DOHH2 (cell line): Measurements from ENCODE around the gene EMP3.

ENCODE experiments used
- H3F3A ChIP-seq: fragments of 200-600 bp; sonication (generic), shearing (Covaris generic); 2 replicates; pipeline ENCODE4 v1.6.0; 2016; ENCODE audit warnings: antibody characterized with exemption, mild to moderate bottlenecking; ENCODE audit not compliant: control insufficient read depth, insufficient read depth
- H3K27ac ChIP-seq: fragments of 200-600 bp; sonication (generic); 2 replicates; pipeline ENCODE4 v1.5.1; 2014; ENCODE audit warnings: low read depth, mild to moderate bottlenecking, low read length, moderate library complexity
- H3K27me3 ChIP-seq: fragments of 200-600 bp; sonication (generic); 2 replicates; pipeline ENCODE4 v1.6.1; 2014; ENCODE audit warnings: mild to moderate bottlenecking, low read length, mixed read lengths; ENCODE audit not compliant: control insufficient read depth
- H3K36me3 ChIP-seq: fragments of 200-600 bp; sonication (generic); 2 replicates; pipeline ENCODE4 v1.6.1; 2014; ENCODE audit warnings: mild to moderate bottlenecking, low read length, moderate library complexity, mixed read lengths; ENCODE audit not compliant: control insufficient read depth
- H3K4me1 ChIP-seq: fragments of 200-600 bp; sonication (generic); 2 replicates; pipeline ENCODE4 v1.6.1; 2014; ENCODE audit warnings: mild to moderate bottlenecking, low read length, mixed read lengths; ENCODE audit not compliant: control insufficient read depth
- H3K4me2 ChIP-seq: fragments of 200-600 bp; sonication (generic); 2 replicates; pipeline ENCODE4 v1.6.0; 2014; ENCODE audit warnings: mild to moderate bottlenecking, low read length, moderate library complexity
- H3K4me3 ChIP-seq: fragments of 200-600 bp; sonication (generic); 2 replicates; pipeline ENCODE4 v1.5.1; 2014; ENCODE audit warnings: mild to moderate bottlenecking, low read length, mixed read lengths
- H3K79me2 ChIP-seq: fragments of 200-600 bp; sonication (generic); 2 replicates; pipeline ENCODE4 v1.6.1; 2014; ENCODE audit warnings: mild to moderate bottlenecking, low read length, mixed read lengths; ENCODE audit not compliant: control insufficient read depth
- H3K9me2 ChIP-seq: fragments of 200-600 bp; sonication (generic); replicated peaks from 2 replicates; pipeline ENCODE4 v1.6.1; 2014; ENCODE audit warnings: mild to moderate bottlenecking, low read length, mixed read lengths; ENCODE audit not compliant: control insufficient read depth
- H3K9me3 ChIP-seq: fragments of 200-600 bp; sonication (generic); 2 replicates; pipeline ENCODE4 v1.6.1; 2014; ENCODE audit warnings: antibody characterized with exemption, low read length, mixed read lengths; ENCODE audit not compliant: control insufficient read depth, insufficient read depth
- H4K20me1 ChIP-seq: fragments of 200-600 bp; sonication (generic); 2 replicates; pipeline ENCODE4 v1.6.0; 2014; ENCODE audit warnings: low read depth, mild to moderate bottlenecking, antibody characterized with exemption, low read length, moderate library complexity; ENCODE audit not compliant: control insufficient read depth, insufficient read depth
- EZH2phosphoT487 ChIP-seq: fragments of 200-600 bp; sonication (generic); IDR thresholded peaks from 2 replicates; pipeline ENCODE4 v1.6.1; 2017; ENCODE audit warnings: borderline replicate concordance, mild to moderate bottlenecking, antibody characterized with exemption, low read length, moderate library complexity, mixed read lengths
- TF ChIP-seq, protein P1 (sequence below): fragments of 200-600 bp; sonication (generic); IDR thresholded peaks from one replicate; pipeline ENCODE4 v1.5.1; 2014; ENCODE audit warnings: antibody characterized with exemption, mild to moderate bottlenecking, low read depth, low read length; ENCODE audit not compliant: poor library complexity, severe bottlenecking

Gene EMP3

GRCh38 chr19:48362716-48363499, 37.6 kb downstream of the EMP3 start:
- Histone ChIP-seq H3K27me3 (no peaks in the 10 kb centered on the region), H3K4me1 (peaks cover 17% of the 10 kb centered on the region), H3K4me2 (peak overlapping the region; percentile 93), H3K36me3 (peaks cover 6% of the 10 kb centered on the region; the same call in 1 of the 2 replicates), H3K79me2 (no peaks in the 10 kb centered on the region), H4K20me1 (no peaks in the 10 kb centered on the region), H3F3A (no peaks in the 10 kb centered on the region), H3K27ac (peak overlapping the region; percentile 75), H3K9me3 (no peaks in the 10 kb centered on the region), H3K9me2 (no peaks in the 10 kb centered on the region), H3K4me3 (peak overlapping the region; percentile 90)
- TF ChIP-seq EZH2phosphoT487: no peak
- TF ChIP-seq, protein P1, sequence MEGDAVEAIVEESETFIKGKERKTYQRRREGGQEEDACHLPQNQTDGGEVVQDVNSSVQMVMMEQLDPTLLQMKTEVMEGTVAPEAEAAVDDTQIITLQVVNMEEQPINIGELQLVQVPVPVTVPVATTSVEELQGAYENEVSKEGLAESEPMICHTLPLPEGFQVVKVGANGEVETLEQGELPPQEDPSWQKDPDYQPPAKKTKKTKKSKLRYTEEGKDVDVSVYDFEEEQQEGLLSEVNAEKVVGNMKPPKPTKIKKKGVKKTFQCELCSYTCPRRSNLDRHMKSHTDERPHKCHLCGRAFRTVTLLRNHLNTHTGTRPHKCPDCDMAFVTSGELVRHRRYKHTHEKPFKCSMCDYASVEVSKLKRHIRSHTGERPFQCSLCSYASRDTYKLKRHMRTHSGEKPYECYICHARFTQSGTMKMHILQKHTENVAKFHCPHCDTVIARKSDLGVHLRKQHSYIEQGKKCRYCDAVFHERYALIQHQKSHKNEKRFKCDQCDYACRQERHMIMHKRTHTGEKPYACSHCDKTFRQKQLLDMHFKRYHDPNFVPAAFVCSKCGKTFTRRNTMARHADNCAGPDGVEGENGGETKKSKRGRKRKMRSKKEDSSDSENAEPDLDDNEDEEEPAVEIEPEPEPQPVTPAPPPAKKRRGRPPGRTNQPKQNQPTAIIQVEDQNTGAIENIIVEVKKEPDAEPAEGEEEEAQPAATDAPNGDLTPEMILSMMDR: no peak

- no peaks in the 10 kb centered on the region for H3K27me3 ChIP-seq
- peaks cover 17% of the 10 kb centered on the region for H3K4me1 ChIP-seq
- H3F3A ChIP-seq: no peaks in the 10 kb centered on the region
- no peaks in the 10 kb centered on the region for H4K20me1 ChIP-seq
- H3K9me2 ChIP-seq: no peaks in the 10 kb centered on the region
- no peaks in the 10 kb centered on the region for H3K9me3 ChIP-seq
- peak overlapping the region; percentile 75 for H3K27ac ChIP-seq
- peak overlapping the region; percentile 93 for H3K4me2 ChIP-seq
- H3K79me2 ChIP-seq: no peaks in the 10 kb centered on the region
- H3K36me3 ChIP-seq: peaks cover 6% of the 10 kb centered on the region; the same call in 1 of the 2 replicates
- H3K4me3 ChIP-seq: peak overlapping the region; percentile 90
- TF ChIP-seq EZH2phosphoT487: no peak
- TF ChIP-seq, protein P1: no peak
Measured at GRCh38 chr19:48363500-48363809, 38.1 kb downstream of the EMP3 start.

- Histone ChIP-seq H3K4me1 (peaks cover 17% of the 10 kb centered on the region), H3K27ac (peak within 1 kb of the TSS; percentile 75), H3K4me3 (peak within 1 kb of the TSS; percentile 90)
Measured at GRCh38 chr19:48363810-48364597, 38.7 kb downstream of the EMP3 start, which contains the start of the genes SYNGR4 and TMEM143. Gene SYNGR4, plus strand, starts transcription at chr19:48364367. Its CDS starts 1,476 bp downstream, at chr19:48365843. Gene TMEM143, minus strand, starts transcription at chr19:48363940. Its CDS starts 20 bp downstream, at chr19:48363920.

More at GRCh38 chr19:48363810-48364597, 38.7 kb downstream of the EMP3 start, which contains the start of the genes SYNGR4 and TMEM143:
- Histone ChIP-seq H3K9me3 (no peaks in the 10 kb centered on the region), H3K36me3 (peaks cover 6% of the 10 kb centered on the region; the same call in 1 of the 2 replicates), H3K27me3 (no peaks in the 10 kb centered on the region), H3K4me2 (peak within 1 kb of the TSS; percentile 93), H3K9me2 (no peaks in the 10 kb centered on the region), H3F3A (no peaks in the 10 kb centered on the region), H3K79me2 (no peaks in the 10 kb centered on the region), H4K20me1 (no peaks in the 10 kb centered on the region)
- TF ChIP-seq, protein P1: no peak
- no peak for TF ChIP-seq EZH2phosphoT487
